ENCODE data around the gene TMEM256.

TMEM256 gene

GRCh38 chr17:7423679-7424078, 19.8 kb upstream of the TMEM256 start:
- no peak for DNase-seq (ENCODE audit: low spot score)
- H3K4me1 Mint-ChIP-seq (ENCODE audit: low read depth): no peaks in the 10 kb centered on the region
- H3K4me3 Mint-ChIP-seq: no peak overlapping the region
- H3K9me3 Mint-ChIP-seq: no peaks in the 10 kb centered on the region
- no peaks in the 10 kb centered on the region for H3K27me3 Mint-ChIP-seq (ENCODE audit: low read depth)
- no peaks in the 10 kb centered on the region for H3K36me3 Mint-ChIP-seq (ENCODE audit: low read depth)
- H3K27ac Mint-ChIP-seq: no peak overlapping the region

GRCh38 chr17:7421186-7421585, 17.3 kb upstream of the TMEM256 start:
- H3K27me3 Mint-ChIP-seq (ENCODE audit: low read depth): no peaks in the 10 kb centered on the region
- H3K9me3 Mint-ChIP-seq: no peaks in the 10 kb centered on the region
- H3K4me1 Mint-ChIP-seq (ENCODE audit: low read depth): no peaks in the 10 kb centered on the region
- H3K27ac Mint-ChIP-seq: no peak overlapping the region
- H3K4me3 Mint-ChIP-seq: no peak overlapping the region
- no peak for DNase-seq (ENCODE audit: low spot score)
- H3K36me3 Mint-ChIP-seq (ENCODE audit: low read depth): no peaks in the 10 kb centered on the region

- H3K9me3 Mint-ChIP-seq: no peaks in the 10 kb centered on the region
- no peaks in the 10 kb centered on the region for H3K27me3 Mint-ChIP-seq (ENCODE audit: low read depth)
- no peak within 1 kb of the TSS for H3K4me3 Mint-ChIP-seq
- H3K4me1 Mint-ChIP-seq (ENCODE audit: low read depth): no peaks in the 10 kb centered on the region
- DNase-seq (ENCODE audit: low spot score): no peak
- no peak within 1 kb of the TSS for H3K27ac Mint-ChIP-seq
- H3K36me3 Mint-ChIP-seq (ENCODE audit: low read depth): no peaks in the 10 kb centered on the region
Observed at GRCh38 chr17:7419819-7420610, 16.1 kb upstream of the TMEM256 start, which contains the start of gene SPEM1. Gene SPEM1, plus strand, starts transcription at chr17:7420324. Its CDS starts 61 bp downstream, at chr17:7420385.

GRCh38 chr17:7418472-7419152, 14.7 kb upstream of the TMEM256 start:
- Mint-ChIP-seq H3K27ac (no peak overlapping the region), H3K9me3 (no peaks in the 10 kb centered on the region), H3K4me3 (no peak overlapping the region), H3K27me3 (ENCODE audit: low read depth) (no peaks in the 10 kb centered on the region), H3K36me3 (ENCODE audit: low read depth) (no peaks in the 10 kb centered on the region), H3K4me1 (ENCODE audit: low read depth) (no peaks in the 10 kb centered on the region)
- no peak for DNase-seq (ENCODE audit: low spot score)

- DNase-seq (ENCODE audit: low spot score): no peak
- Mint-ChIP-seq H3K36me3 (ENCODE audit: low read depth) (no peaks in the 10 kb centered on the region), H3K27me3 (ENCODE audit: low read depth) (no peaks in the 10 kb centered on the region), H3K4me1 (ENCODE audit: low read depth) (no peaks in the 10 kb centered on the region), H3K27ac (no peak overlapping the region), H3K9me3 (no peaks in the 10 kb centered on the region), H3K4me3 (no peak overlapping the region)
Observed at GRCh38 chr17:7417056-7417655, 13.3 kb upstream of the TMEM256 start.

- Mint-ChIP-seq H3K4me3 (no peak overlapping the region), H3K9me3 (no peaks in the 10 kb centered on the region), H3K27ac (no peak overlapping the region), H3K4me1 (ENCODE audit: low read depth) (no peaks in the 10 kb centered on the region), H3K36me3 (ENCODE audit: low read depth) (no peaks in the 10 kb centered on the region), H3K27me3 (ENCODE audit: low read depth) (no peaks in the 10 kb centered on the region)
- DNase-seq (ENCODE audit: low spot score): no peak
Observed at GRCh38 chr17:7416323-7416722, 12.4 kb upstream of the TMEM256 start.

- Mint-ChIP-seq H3K4me1 (ENCODE audit: low read depth) (no peaks in the 10 kb centered on the region), H3K27ac (no peak overlapping the region), H3K36me3 (ENCODE audit: low read depth) (no peaks in the 10 kb centered on the region), H3K27me3 (ENCODE audit: low read depth) (no peaks in the 10 kb centered on the region), H3K9me3 (no peaks in the 10 kb centered on the region), H3K4me3 (no peak overlapping the region)
- DNase-seq (ENCODE audit: low spot score): no peak
Observed at GRCh38 chr17:7415784-7416183, 11.9 kb upstream of the TMEM256 start.

GRCh38 chr17:7414837-7415236, 10.9 kb upstream of the TMEM256 start:
- Mint-ChIP-seq H3K9me3 (no peaks in the 10 kb centered on the region), H3K4me1 (ENCODE audit: low read depth) (no peaks in the 10 kb centered on the region), H3K27me3 (ENCODE audit: low read depth) (no peaks in the 10 kb centered on the region), H3K36me3 (ENCODE audit: low read depth) (no peaks in the 10 kb centered on the region), H3K4me3 (no peak overlapping the region), H3K27ac (no peak overlapping the region)
- DNase-seq (ENCODE audit: low spot score): no peak

- peaks cover 7% of the 10 kb centered on the region for H3K27me3 Mint-ChIP-seq (ENCODE audit: low read depth)
- no peaks in the 10 kb centered on the region for H3K4me1 Mint-ChIP-seq (ENCODE audit: low read depth)
- no peak for DNase-seq (ENCODE audit: low spot score)
- no peak overlapping the region for H3K4me3 Mint-ChIP-seq
- no peaks in the 10 kb centered on the region for H3K9me3 Mint-ChIP-seq
- no peak overlapping the region for H3K27ac Mint-ChIP-seq
- H3K36me3 Mint-ChIP-seq (ENCODE audit: low read depth): no peaks in the 10 kb centered on the region
Observed at GRCh38 chr17:7413346-7413985, 9.6 kb upstream of the TMEM256 start.

- no peak overlapping the region for H3K27ac Mint-ChIP-seq
- no peak for DNase-seq (ENCODE audit: low spot score)
- no peaks in the 10 kb centered on the region for H3K36me3 Mint-ChIP-seq (ENCODE audit: low read depth)
- no peaks in the 10 kb centered on the region for H3K9me3 Mint-ChIP-seq
- H3K4me1 Mint-ChIP-seq (ENCODE audit: low read depth): no peaks in the 10 kb centered on the region
- H3K27me3 Mint-ChIP-seq (ENCODE audit: low read depth): peaks cover 16% of the 10 kb centered on the region
- H3K4me3 Mint-ChIP-seq: no peak overlapping the region
Observed at GRCh38 chr17:7411427-7411750, 7.5 kb upstream of the TMEM256 start.

GRCh38 chr17:7410634-7411426, 6.9 kb upstream of the TMEM256 start:
- Mint-ChIP-seq H3K27ac (no peak overlapping the region), H3K9me3 (no peaks in the 10 kb centered on the region)
- no peak for DNase-seq (ENCODE audit: low spot score)

GRCh38 chr17:7409716-7410115, 5.8 kb upstream of the TMEM256 start:
- Mint-ChIP-seq H3K4me3 (no peak overlapping the region), H3K27ac (no peak overlapping the region), H3K36me3 (ENCODE audit: low read depth) (no peaks in the 10 kb centered on the region), H3K27me3 (ENCODE audit: low read depth) (peaks cover 25% of the 10 kb centered on the region), H3K4me1 (ENCODE audit: low read depth) (peaks cover 4% of the 10 kb centered on the region), H3K9me3 (no peaks in the 10 kb centered on the region)
- DNase-seq (ENCODE audit: low spot score): no peak

More at GRCh38 chr17:7410634-7411426, 6.9 kb upstream of the TMEM256 start:
- Mint-ChIP-seq H3K27me3 (ENCODE audit: low read depth) (peaks cover 21% of the 10 kb centered on the region), H3K36me3 (ENCODE audit: low read depth) (no peaks in the 10 kb centered on the region), H3K4me1 (ENCODE audit: low read depth) (peaks cover 2% of the 10 kb centered on the region), H3K4me3 (no peak overlapping the region)

- Mint-ChIP-seq H3K27me3 (ENCODE audit: low read depth) (peaks cover 27% of the 10 kb centered on the region), H3K9me3 (no peaks in the 10 kb centered on the region), H3K4me1 (ENCODE audit: low read depth) (peaks cover 4% of the 10 kb centered on the region), H3K36me3 (ENCODE audit: low read depth) (no peaks in the 10 kb centered on the region), H3K4me3 (no peak overlapping the region), H3K27ac (no peak overlapping the region)
- no peak for DNase-seq (ENCODE audit: low spot score)
Observed at GRCh38 chr17:7408863-7409262, 5.0 kb upstream of the TMEM256 start.
